H9 (cell line): Measurements from ENCODE around the gene MAGEA12. TPM values are rescaled to one million over a fixed set of nuclear protein-coding genes. Genes with fewer than 3 reads are reported as not detected.
"Not testable (repeated sequence)": the region's sequence is repeated elsewhere in the genome, so short reads cannot be mapped to it uniquely, and the experiment has no call there.

Experiments
- DNase-seq: peaks from one replicate; pipeline ENCODE4 v3.0.0-alpha.2; 2017
- H2AFZ ChIP-seq: one replicate; pipeline ENCODE4 v1.6.1; 2013; ENCODE audit warnings: mild to moderate bottlenecking, low read length, control low read depth, moderate library complexity
- H2AK5ac ChIP-seq: 2 replicates; pipeline ENCODE4 v1.6.1; 2013; ENCODE audit warnings: low read length, control low read depth, mixed read lengths; ENCODE audit not compliant: insufficient read length
- H2BK120ac ChIP-seq: one replicate; pipeline ENCODE4 v1.6.1; 2013; ENCODE audit warnings: low read depth, mild to moderate bottlenecking, low read length, control low read depth, inconsistent platforms; ENCODE audit not compliant: poor library complexity, severe bottlenecking
- H2BK12ac ChIP-seq: 2 replicates; pipeline ENCODE4 v1.6.1; 2013; ENCODE audit warnings: low read length, control low read depth, mixed read lengths, low read depth; ENCODE audit not compliant: insufficient read length
- H2BK15ac ChIP-seq: 2 replicates; pipeline ENCODE4 v1.6.1; 2013; ENCODE audit warnings: low read depth, low read length, control low read depth
- H2BK20ac ChIP-seq: one replicate; pipeline ENCODE4 v1.6.1; 2013; ENCODE audit warnings: low read depth, mild to moderate bottlenecking, low read length, control low read depth, inconsistent platforms; ENCODE audit not compliant: poor library complexity, severe bottlenecking
- H2BK5ac ChIP-seq: 2 replicates; pipeline ENCODE4 v1.6.1; 2013; ENCODE audit warnings: low read length, control low read depth, mixed read lengths; ENCODE audit not compliant: insufficient read length
- H3K14ac ChIP-seq: 2 replicates; pipeline ENCODE4 v1.6.1; 2013; ENCODE audit warnings: low read length, control low read depth; ENCODE audit not compliant: insufficient read depth
- H3K18ac ChIP-seq: 2 replicates; pipeline ENCODE4 v1.6.1; 2013; ENCODE audit warnings: low read depth, mild to moderate bottlenecking, mixed read lengths, low read length, control low read depth; ENCODE audit not compliant: insufficient read length
- H3K23ac ChIP-seq: 2 replicates; pipeline ENCODE4 v1.6.1; 2013; ENCODE audit warnings: low read length, control low read depth, mixed read lengths, low read depth; ENCODE audit not compliant: insufficient read length
- H3K23me2 ChIP-seq: 2 replicates; pipeline ENCODE4 v1.6.1; 2013; ENCODE audit warnings: low read depth, mild to moderate bottlenecking, mixed read lengths, low read length, control low read depth; ENCODE audit not compliant: insufficient read length, poor library complexity, severe bottlenecking
- H3K27ac ChIP-seq: 2 replicates; pipeline ENCODE4 v1.5.1; 2013; ENCODE audit warnings: low read length, control low read depth, mixed read lengths, low read depth; ENCODE audit not compliant: insufficient read length
- H3K27me3 ChIP-seq: 2 replicates; pipeline ENCODE4 v1.6.1; 2013; ENCODE audit warnings: low read length, control low read depth, inconsistent platforms; ENCODE audit not compliant: insufficient read depth
- H3K4ac ChIP-seq: 2 replicates; pipeline ENCODE4 v1.6.1; 2013; ENCODE audit warnings: low read depth, mild to moderate bottlenecking, control low read depth, inconsistent platforms, low read length, moderate library complexity
- H3K4me1 ChIP-seq: 2 replicates; pipeline ENCODE4 v1.6.1; 2013; ENCODE audit warnings: low read length, control low read depth, inconsistent platforms; ENCODE audit not compliant: insufficient read depth
- H3K4me2 ChIP-seq: 2 replicates; pipeline ENCODE4 v1.6.1; 2013; ENCODE audit warnings: low read length, control low read depth, mixed read lengths; ENCODE audit not compliant: insufficient read length, insufficient read depth
- H3K56ac ChIP-seq: 2 replicates; pipeline ENCODE4 v1.6.1; 2013; ENCODE audit warnings: low read depth, mild to moderate bottlenecking, mixed read lengths, low read length, control low read depth; ENCODE audit not compliant: insufficient read length
- H3K79me1 ChIP-seq: 2 replicates; pipeline ENCODE4 v1.6.1; 2013; ENCODE audit warnings: low read depth, mild to moderate bottlenecking, moderate library complexity, low read length, control low read depth, inconsistent platforms; ENCODE audit not compliant: insufficient read depth, poor library complexity, severe bottlenecking
- H3K79me2 ChIP-seq: 2 replicates; pipeline ENCODE4 v1.6.1; 2013; ENCODE audit warnings: low read length, control low read depth, inconsistent platforms; ENCODE audit not compliant: insufficient read depth
- H3K9ac ChIP-seq: 2 replicates; pipeline ENCODE4 v1.6.1; 2013; ENCODE audit warnings: low read length, control low read depth, mixed read lengths; ENCODE audit not compliant: insufficient read length; ENCODE audit errors: extremely low read depth
- H3K9me3 ChIP-seq: one replicate; pipeline ENCODE4 v1.6.1; 2013; ENCODE audit warnings: low read depth, low read length, inconsistent platforms; ENCODE audit not compliant: control insufficient read depth
- H3T11ph ChIP-seq: one replicate; pipeline ENCODE4 v1.6.1; 2013; ENCODE audit warnings: mild to moderate bottlenecking, low read length, control low read depth, inconsistent platforms
- H4K20me1 ChIP-seq: one replicate; pipeline ENCODE4 v1.6.1; 2013; ENCODE audit not compliant: control insufficient read depth, insufficient read length, insufficient read depth
- H4K5ac ChIP-seq: 2 replicates; pipeline ENCODE4 v1.6.1; 2013; ENCODE audit warnings: low read depth, mild to moderate bottlenecking, mixed read lengths, low read length, control low read depth; ENCODE audit not compliant: insufficient read length
- H4K8ac ChIP-seq: replicated peaks from 2 replicates; pipeline ENCODE4 v1.6.1; 2013; ENCODE audit warnings: low read length, control low read depth, mixed read lengths, low read depth; ENCODE audit not compliant: insufficient read length
- H4K91ac ChIP-seq: 2 replicates; pipeline ENCODE4 v1.6.1; 2013; ENCODE audit warnings: low read depth, mild to moderate bottlenecking, moderate library complexity, mixed read lengths, low read length, control low read depth; ENCODE audit not compliant: insufficient read length
- H3K27ac Mint-ChIP-seq, 3 experiments: 2 replicates in 2 of 3; 3 replicates in 1 of 3; pipeline ENCODE4 v1.8.0; 2020 to 2021; ENCODE audit warnings: mixed read lengths in 3 of 3, mild to moderate bottlenecking in 1 of 3, moderate library complexity in 1 of 3
- H3K27me3 Mint-ChIP-seq: 2 replicates; pipeline ENCODE4 v1.8.0; 2021; ENCODE audit warnings: low read depth, mild to moderate bottlenecking, moderate library complexity, mixed read lengths
- H3K36me3 Mint-ChIP-seq, 3 experiments: 2 replicates in 2 of 3; 3 replicates in 1 of 3; pipeline ENCODE4 v1.8.0; 2020 to 2021; ENCODE audit warnings: low read depth in 3 of 3, mixed read lengths in 3 of 3; ENCODE audit not compliant: insufficient read depth in 1 of 3
- H3K4me1 Mint-ChIP-seq, 2 experiments: 2 replicates each; pipeline ENCODE4 v1.8.0; 2020; ENCODE audit warnings: mixed read lengths in 2 of 2
- H3K4me3 Mint-ChIP-seq, 2 experiments: 2 replicates in 1 of 2; 3 replicates in 1 of 2; pipeline ENCODE4 v1.8.0; 2020 to 2021; ENCODE audit warnings: mild to moderate bottlenecking in 2 of 2, mixed read lengths in 2 of 2, moderate library complexity in 1 of 2
- H3K9me3 Mint-ChIP-seq, 2 experiments: 2 replicates in 1 of 2; 3 replicates in 1 of 2; pipeline ENCODE4 v1.8.0; 2020; ENCODE audit warnings: mild to moderate bottlenecking in 2 of 2, mixed read lengths in 2 of 2, moderate library complexity in 1 of 2
- WGBS: extraction: QIAGEN DNeasy Blood & Tissue Kit; methylation state at CpG from one replicate; pipeline ENCODE4 v1.1.7; 2013; ENCODE audit warnings: missing lambda C conversion rate, low lambda C conversion rate, mixed read lengths; ENCODE audit not compliant: insufficient read length; ENCODE audit errors: extremely low coverage; 5-methylcytosine and 5-hydroxymethylcytosine counted together
- total RNA-seq: library from RNA; stranded (reverse); gene quantifications from 2 replicates; pipeline ENCODE4 v1.2.1, GENCODE V29; 2021

MAGEA12 gene
- total RNA-seq, 1 experiment from 2014 or later, result not detected

DNA sequence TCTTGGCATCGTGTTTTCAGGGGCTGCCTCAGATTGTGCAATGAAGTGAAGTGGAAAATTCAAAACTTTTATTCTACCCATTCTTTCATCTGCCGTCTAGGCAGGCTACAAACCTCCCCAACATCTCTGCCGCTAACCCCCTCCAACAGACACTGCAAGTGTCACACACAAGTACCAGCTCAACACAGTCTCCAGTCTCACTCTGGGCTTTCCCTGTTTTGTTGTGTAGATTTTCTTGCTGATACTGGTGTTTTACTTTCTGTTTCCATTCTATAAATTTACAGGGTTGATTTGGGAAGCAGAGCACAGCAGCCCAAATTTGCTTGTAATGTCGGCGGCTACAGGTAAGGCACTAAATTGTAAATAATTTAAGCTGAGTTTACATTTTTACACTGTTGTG, 21.3 kb downstream of the MAGEA12 start:
- not testable (repeated sequence) for H2AFZ ChIP-seq, H2BK15ac ChIP-seq, H2BK120ac ChIP-seq, H3K4ac ChIP-seq, H4K5ac ChIP-seq, H4K20me1 ChIP-seq, H3K9me3 Mint-ChIP-seq, H3K18ac ChIP-seq, H3K9ac ChIP-seq, H3K79me1 ChIP-seq, H3T11ph ChIP-seq, H3K27ac ChIP-seq, H2BK5ac ChIP-seq, H3K36me3 Mint-ChIP-seq, H2BK20ac ChIP-seq, H3K23me2 ChIP-seq, H3K23ac ChIP-seq, H2BK12ac ChIP-seq, H2AK5ac ChIP-seq, DNase-seq, H3K4me1 ChIP-seq, H4K91ac ChIP-seq, H4K8ac ChIP-seq, H3K27me3 ChIP-seq, H3K9me3 ChIP-seq, H3K14ac ChIP-seq, H3K79me2 ChIP-seq, H3K27ac Mint-ChIP-seq, H3K56ac ChIP-seq, H3K4me2 ChIP-seq, H3K4me1 Mint-ChIP-seq, H3K4me3 Mint-ChIP-seq, H3K27me3 Mint-ChIP-seq
- WGBS, result no CpG with 5 or more reads among the region's 5 CpGs

DNA sequence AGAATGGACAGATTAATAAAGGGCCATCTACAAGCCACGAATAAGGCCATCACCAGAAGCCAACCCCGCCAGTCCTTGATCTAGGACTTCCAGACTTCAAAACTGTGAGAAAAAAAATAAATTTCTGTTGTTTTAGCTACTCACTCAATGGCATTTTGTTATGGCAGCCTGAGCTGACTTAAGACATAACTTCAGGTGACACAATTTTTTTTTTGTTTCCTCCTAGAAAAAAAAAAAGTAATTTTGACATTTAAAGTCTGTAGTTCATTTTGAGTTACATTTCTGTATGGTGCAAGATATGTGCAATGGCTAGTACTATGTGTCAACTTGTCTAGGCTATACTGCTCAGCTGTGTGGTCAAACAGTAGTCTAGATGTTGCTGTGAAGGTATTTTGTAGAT, 25.4 kb downstream of the MAGEA12 start, which contains the start of gene CSAG3:
CSAG3 (plus strand) TSS at position 301 of the 400 bp plus-strand sequence.
- H2BK15ac ChIP-seq, H3K79me2 ChIP-seq, H3K9me3 Mint-ChIP-seq, H3K14ac ChIP-seq, H3K27me3 ChIP-seq, H3K18ac ChIP-seq, H3K27me3 Mint-ChIP-seq, H3K56ac ChIP-seq, H3K9me3 ChIP-seq, H4K5ac ChIP-seq, H3K27ac ChIP-seq, H2BK20ac ChIP-seq, H2BK5ac ChIP-seq, H2BK12ac ChIP-seq, DNase-seq, H4K8ac ChIP-seq, H3K27ac Mint-ChIP-seq, H2AK5ac ChIP-seq, H3K4me1 Mint-ChIP-seq, H2BK120ac ChIP-seq, H3K79me1 ChIP-seq, H4K91ac ChIP-seq, H3K23me2 ChIP-seq, H3K4me1 ChIP-seq, H3K4me3 Mint-ChIP-seq, H3K4me2 ChIP-seq, H3K4ac ChIP-seq, H3T11ph ChIP-seq, H2AFZ ChIP-seq, H3K9ac ChIP-seq, H3K36me3 Mint-ChIP-seq, H4K20me1 ChIP-seq, H3K23ac ChIP-seq: not testable (repeated sequence)
- WGBS, result no CpG with 5 or more reads among the region's 2 CpGs
